GM23248 (cell line): ENCODE data around the gene ALOX5.

Experiments used
- EZH2 ChIP-seq: fragments of 200-600 bp; sonication (generic); IDR thresholded peaks from 2 replicates; pipeline ENCODE4 v1.6.1; 2018; ENCODE audit warnings: antibody characterized with exemption, mild to moderate bottlenecking; ENCODE audit not compliant: insufficient read depth, poor library complexity, severe bottlenecking
- EZH2phosphoT487 ChIP-seq: fragments of 200-600 bp; sonication (generic); IDR thresholded peaks from 2 replicates; pipeline ENCODE4 v1.6.1; 2018; ENCODE audit warnings: antibody characterized with exemption, moderate library complexity, mild to moderate bottlenecking, low read depth; ENCODE audit not compliant: insufficient read depth

- TF ChIP-seq EZH2: no peak
- no peak for TF ChIP-seq EZH2phosphoT487
Observed at GRCh38 chr10:45427970-45428366, 54.0 kb downstream of the ALOX5 start.
